H9 (cell line): ENCODE results near the gene SERPING1. TPM values are rescaled to one million over a fixed set of nuclear protein-coding genes. Genes with fewer than 3 reads are reported as not detected.

Experiments
- DNase-seq: peaks from one replicate; pipeline ENCODE4 v3.0.0-alpha.2; 2017
- H2AFZ ChIP-seq: one replicate; pipeline ENCODE4 v1.6.1; 2013; ENCODE audit warnings: mild to moderate bottlenecking, low read length, control low read depth, moderate library complexity
- H2AK5ac ChIP-seq: 2 replicates; pipeline ENCODE4 v1.6.1; 2013; ENCODE audit warnings: low read length, control low read depth, mixed read lengths; ENCODE audit not compliant: insufficient read length
- H2BK120ac ChIP-seq: one replicate; pipeline ENCODE4 v1.6.1; 2013; ENCODE audit warnings: low read depth, mild to moderate bottlenecking, low read length, control low read depth, inconsistent platforms; ENCODE audit not compliant: poor library complexity, severe bottlenecking
- H2BK12ac ChIP-seq: 2 replicates; pipeline ENCODE4 v1.6.1; 2013; ENCODE audit warnings: low read length, control low read depth, mixed read lengths, low read depth; ENCODE audit not compliant: insufficient read length
- H2BK15ac ChIP-seq: 2 replicates; pipeline ENCODE4 v1.6.1; 2013; ENCODE audit warnings: low read depth, low read length, control low read depth
- H2BK20ac ChIP-seq: one replicate; pipeline ENCODE4 v1.6.1; 2013; ENCODE audit warnings: low read depth, mild to moderate bottlenecking, low read length, control low read depth, inconsistent platforms; ENCODE audit not compliant: poor library complexity, severe bottlenecking
- H2BK5ac ChIP-seq: 2 replicates; pipeline ENCODE4 v1.6.1; 2013; ENCODE audit warnings: low read length, control low read depth, mixed read lengths; ENCODE audit not compliant: insufficient read length
- H3K14ac ChIP-seq: 2 replicates; pipeline ENCODE4 v1.6.1; 2013; ENCODE audit warnings: low read length, control low read depth; ENCODE audit not compliant: insufficient read depth
- H3K18ac ChIP-seq: 2 replicates; pipeline ENCODE4 v1.6.1; 2013; ENCODE audit warnings: low read depth, mild to moderate bottlenecking, mixed read lengths, low read length, control low read depth; ENCODE audit not compliant: insufficient read length
- H3K23ac ChIP-seq: 2 replicates; pipeline ENCODE4 v1.6.1; 2013; ENCODE audit warnings: low read length, control low read depth, mixed read lengths, low read depth; ENCODE audit not compliant: insufficient read length
- H3K23me2 ChIP-seq: 2 replicates; pipeline ENCODE4 v1.6.1; 2013; ENCODE audit warnings: low read depth, mild to moderate bottlenecking, mixed read lengths, low read length, control low read depth; ENCODE audit not compliant: insufficient read length, poor library complexity, severe bottlenecking
- H3K27ac ChIP-seq: 2 replicates; pipeline ENCODE4 v1.5.1; 2013; ENCODE audit warnings: low read length, control low read depth, mixed read lengths, low read depth; ENCODE audit not compliant: insufficient read length
- H3K27me3 ChIP-seq: 2 replicates; pipeline ENCODE4 v1.6.1; 2013; ENCODE audit warnings: low read length, control low read depth, inconsistent platforms; ENCODE audit not compliant: insufficient read depth
- H3K4ac ChIP-seq: 2 replicates; pipeline ENCODE4 v1.6.1; 2013; ENCODE audit warnings: low read depth, mild to moderate bottlenecking, control low read depth, inconsistent platforms, low read length, moderate library complexity
- H3K4me1 ChIP-seq: 2 replicates; pipeline ENCODE4 v1.6.1; 2013; ENCODE audit warnings: low read length, control low read depth, inconsistent platforms; ENCODE audit not compliant: insufficient read depth
- H3K4me2 ChIP-seq: 2 replicates; pipeline ENCODE4 v1.6.1; 2013; ENCODE audit warnings: low read length, control low read depth, mixed read lengths; ENCODE audit not compliant: insufficient read length, insufficient read depth
- H3K56ac ChIP-seq: 2 replicates; pipeline ENCODE4 v1.6.1; 2013; ENCODE audit warnings: low read depth, mild to moderate bottlenecking, mixed read lengths, low read length, control low read depth; ENCODE audit not compliant: insufficient read length
- H3K79me1 ChIP-seq: 2 replicates; pipeline ENCODE4 v1.6.1; 2013; ENCODE audit warnings: low read depth, mild to moderate bottlenecking, moderate library complexity, low read length, control low read depth, inconsistent platforms; ENCODE audit not compliant: insufficient read depth, poor library complexity, severe bottlenecking
- H3K79me2 ChIP-seq: 2 replicates; pipeline ENCODE4 v1.6.1; 2013; ENCODE audit warnings: low read length, control low read depth, inconsistent platforms; ENCODE audit not compliant: insufficient read depth
- H3K9ac ChIP-seq: 2 replicates; pipeline ENCODE4 v1.6.1; 2013; ENCODE audit warnings: low read length, control low read depth, mixed read lengths; ENCODE audit not compliant: insufficient read length; ENCODE audit errors: extremely low read depth
- H3K9me3 ChIP-seq: one replicate; pipeline ENCODE4 v1.6.1; 2013; ENCODE audit warnings: low read depth, low read length, inconsistent platforms; ENCODE audit not compliant: control insufficient read depth
- H3T11ph ChIP-seq: one replicate; pipeline ENCODE4 v1.6.1; 2013; ENCODE audit warnings: mild to moderate bottlenecking, low read length, control low read depth, inconsistent platforms
- H4K20me1 ChIP-seq: one replicate; pipeline ENCODE4 v1.6.1; 2013; ENCODE audit not compliant: control insufficient read depth, insufficient read length, insufficient read depth
- H4K5ac ChIP-seq: 2 replicates; pipeline ENCODE4 v1.6.1; 2013; ENCODE audit warnings: low read depth, mild to moderate bottlenecking, mixed read lengths, low read length, control low read depth; ENCODE audit not compliant: insufficient read length
- H4K8ac ChIP-seq: replicated peaks from 2 replicates; pipeline ENCODE4 v1.6.1; 2013; ENCODE audit warnings: low read length, control low read depth, mixed read lengths, low read depth; ENCODE audit not compliant: insufficient read length
- H4K91ac ChIP-seq: 2 replicates; pipeline ENCODE4 v1.6.1; 2013; ENCODE audit warnings: low read depth, mild to moderate bottlenecking, moderate library complexity, mixed read lengths, low read length, control low read depth; ENCODE audit not compliant: insufficient read length
- H3K27ac Mint-ChIP-seq, 3 experiments: 2 replicates in 2 of 3; 3 replicates in 1 of 3; pipeline ENCODE4 v1.8.0; 2020 to 2021; ENCODE audit warnings: mixed read lengths in 3 of 3, mild to moderate bottlenecking in 1 of 3, moderate library complexity in 1 of 3
- H3K27me3 Mint-ChIP-seq: 2 replicates; pipeline ENCODE4 v1.8.0; 2021; ENCODE audit warnings: low read depth, mild to moderate bottlenecking, moderate library complexity, mixed read lengths
- H3K36me3 Mint-ChIP-seq, 3 experiments: 2 replicates in 2 of 3; 3 replicates in 1 of 3; pipeline ENCODE4 v1.8.0; 2020 to 2021; ENCODE audit warnings: low read depth in 3 of 3, mixed read lengths in 3 of 3; ENCODE audit not compliant: insufficient read depth in 1 of 3
- H3K4me1 Mint-ChIP-seq, 2 experiments: 2 replicates each; pipeline ENCODE4 v1.8.0; 2020; ENCODE audit warnings: mixed read lengths in 2 of 2
- H3K4me3 Mint-ChIP-seq, 2 experiments: 2 replicates in 1 of 2; 3 replicates in 1 of 2; pipeline ENCODE4 v1.8.0; 2020 to 2021; ENCODE audit warnings: mild to moderate bottlenecking in 2 of 2, mixed read lengths in 2 of 2, moderate library complexity in 1 of 2
- H3K9me3 Mint-ChIP-seq, 2 experiments: 2 replicates in 1 of 2; 3 replicates in 1 of 2; pipeline ENCODE4 v1.8.0; 2020; ENCODE audit warnings: mild to moderate bottlenecking in 2 of 2, mixed read lengths in 2 of 2, moderate library complexity in 1 of 2
- WGBS: extraction: QIAGEN DNeasy Blood & Tissue Kit; methylation state at CpG from one replicate; pipeline ENCODE4 v1.1.7; 2013; ENCODE audit warnings: missing lambda C conversion rate, low lambda C conversion rate, mixed read lengths; ENCODE audit not compliant: insufficient read length; ENCODE audit errors: extremely low coverage; 5-methylcytosine and 5-hydroxymethylcytosine counted together
- total RNA-seq: library from RNA; stranded (reverse); gene quantifications from 2 replicates; pipeline ENCODE4 v1.2.1, GENCODE V29; 2021
- TF ChIP-seq, protein P1 (sequence below): fragments of 200-600 bp; sonication (generic); conservative IDR thresholded peaks from 3 replicates; pipeline ENCODE4 v1.8.0; 2021; ENCODE audit warnings: antibody characterized with exemption, mild to moderate bottlenecking

The SERPING1 gene
- total RNA-seq, 1 experiment from 2014 or later, result 35.2 TPM

DNA sequence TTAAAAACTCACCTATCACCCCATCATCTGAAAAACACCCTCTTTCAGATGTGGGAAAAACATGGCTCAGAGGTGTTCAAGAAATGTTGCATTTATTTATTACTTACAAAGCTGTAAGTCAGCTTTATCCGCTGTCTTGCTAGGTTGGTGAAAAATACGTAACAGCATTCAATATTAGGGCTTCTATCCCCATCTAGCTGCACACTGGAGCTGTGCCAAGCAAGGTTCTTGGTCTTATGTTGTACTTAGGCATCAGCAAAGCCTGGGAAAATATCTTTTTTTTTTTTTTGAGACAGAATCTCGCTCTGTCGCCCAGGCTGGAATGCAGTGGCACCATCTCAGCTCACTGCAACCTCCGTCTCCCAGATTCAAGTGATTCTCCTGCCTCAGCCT, 7.5 kb downstream of the SERPING1 start:
- Histone ChIP-seq H2BK15ac (no peak overlapping the region), H4K8ac (no peak overlapping the region), H3K9me3 (no peaks in the 10 kb centered on the region), H3K4ac (no peak overlapping the region), H2AK5ac (no peak overlapping the region), H4K91ac (no peak overlapping the region), H3K23ac (no peak overlapping the region), H2BK12ac (no peak overlapping the region), H4K20me1 (no peaks in the 10 kb centered on the region), H3K27me3 (no peaks in the 10 kb centered on the region), H3K56ac (no peak overlapping the region), H2AFZ (no peak overlapping the region), H2BK120ac (no peak overlapping the region), H3K23me2 (no peaks in the 10 kb centered on the region), H3K79me2 (no peaks in the 10 kb centered on the region), H3K9ac (no peak overlapping the region), H2BK20ac (no peak overlapping the region), H2BK5ac (no peak overlapping the region), H3T11ph (no peak overlapping the region), H3K27ac (no peak overlapping the region), H4K5ac (no peak overlapping the region), H3K4me1 (no peaks in the 10 kb centered on the region; the same call in 1 of the 2 replicates), H3K18ac (no peak overlapping the region), H3K79me1 (no peaks in the 10 kb centered on the region), H3K4me2 (no peak overlapping the region), H3K14ac (no peak overlapping the region)
- DNase-seq, result no peak
- Mint-ChIP-seq H3K9me3 (no peaks in the 10 kb centered on the region), H3K36me3 (peaks cover 13 to 37% (median 19%) of the 10 kb centered on the region in 3 experiments; a peak in 6 of 7 replicates), H3K27me3 (no peaks in the 10 kb centered on the region), H3K27ac (no peak overlapping the region), H3K4me3 (no peak overlapping the region), H3K4me1 (peaks cover 4 to 7% of the 10 kb centered on the region in 2 experiments)
- TF ChIP-seq, protein P1, sequence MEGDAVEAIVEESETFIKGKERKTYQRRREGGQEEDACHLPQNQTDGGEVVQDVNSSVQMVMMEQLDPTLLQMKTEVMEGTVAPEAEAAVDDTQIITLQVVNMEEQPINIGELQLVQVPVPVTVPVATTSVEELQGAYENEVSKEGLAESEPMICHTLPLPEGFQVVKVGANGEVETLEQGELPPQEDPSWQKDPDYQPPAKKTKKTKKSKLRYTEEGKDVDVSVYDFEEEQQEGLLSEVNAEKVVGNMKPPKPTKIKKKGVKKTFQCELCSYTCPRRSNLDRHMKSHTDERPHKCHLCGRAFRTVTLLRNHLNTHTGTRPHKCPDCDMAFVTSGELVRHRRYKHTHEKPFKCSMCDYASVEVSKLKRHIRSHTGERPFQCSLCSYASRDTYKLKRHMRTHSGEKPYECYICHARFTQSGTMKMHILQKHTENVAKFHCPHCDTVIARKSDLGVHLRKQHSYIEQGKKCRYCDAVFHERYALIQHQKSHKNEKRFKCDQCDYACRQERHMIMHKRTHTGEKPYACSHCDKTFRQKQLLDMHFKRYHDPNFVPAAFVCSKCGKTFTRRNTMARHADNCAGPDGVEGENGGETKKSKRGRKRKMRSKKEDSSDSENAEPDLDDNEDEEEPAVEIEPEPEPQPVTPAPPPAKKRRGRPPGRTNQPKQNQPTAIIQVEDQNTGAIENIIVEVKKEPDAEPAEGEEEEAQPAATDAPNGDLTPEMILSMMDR, result no peak
- WGBS, result no CpG with 5 or more reads among the region's 5 CpGs
